ENCODE measurements around the gene DRC1. TPM values are rescaled to one million over a fixed set of nuclear protein-coding genes. Genes with fewer than 3 reads are reported as not detected.

The DRC1 gene
- total and polyA plus RNA-seq, 2 donors (not counting 1 experiment from before 2014, with no cell fraction given), result under 0.01 to 0.10 TPM

- Histone ChIP-seq H3K79me2 (ENCODE audit: control insufficient read depth, insufficient read depth, low read length) (no peaks in the 10 kb centered on the region), H3K27me3 (ENCODE audit: control insufficient read depth, insufficient read depth, low read length) (peaks cover 6% of the 10 kb centered on the region), H4K20me1 (ENCODE audit: control insufficient read depth, extremely low read depth, insufficient read depth, low read length) (no peaks in the 10 kb centered on the region), H3K9me3 (ENCODE audit: control insufficient read depth, insufficient read depth, low read depth, low read length) (no peaks in the 10 kb centered on the region), H3K9ac (ENCODE audit: insufficient read depth, low read length) (no peak overlapping the region), H3K4me3 (replicated peaks in 1 of 4; ENCODE audit: control extremely low read depth in 1 of 4, insufficient read depth in 1 of 4, low read depth in 3 of 4, low read length in 4 of 4) (no peak overlapping the region), H3K4me1 (ENCODE audit: control insufficient read depth, extremely low read depth, insufficient read depth, low read length) (no peaks in the 10 kb centered on the region), H3K4me2 (ENCODE audit: extremely low read depth, insufficient read depth, low read length) (no peak overlapping the region), H3K36me3 (ENCODE audit: control insufficient read depth, insufficient read depth, low read length) (no peaks in the 10 kb centered on the region), H2AFZ (ENCODE audit: low read length) (no peak overlapping the region), H3K27ac (ENCODE audit: insufficient read depth, low read length) (no peak overlapping the region)
- no peak for TF ChIP-seq EZH2 (IDR thresholded peaks at IDR 0.05; ENCODE audit: low read length, missing control alignments)
- no peak for TF ChIP-seq CTCF (conservative IDR thresholded peaks at IDR 0.05 in 1 of 2, IDR thresholded peaks at IDR 0.05 in 1 of 2; ENCODE audit: low read depth in 1 of 2, low read length in 2 of 2)
- peak in 1 of 2 donors; percentile 46 for DNase-seq (ENCODE audit: low read depth in 2 of 2)
Measured at GRCh38 chr2:26491563-26492167, 89.9 kb downstream of the DRC1 start.

GRCh38 chr2:26492749-26493515 is 91.2 kb downstream of the DRC1 start:
- H3K9me3 ChIP-seq (ENCODE audit: control insufficient read depth, insufficient read depth, low read depth, low read length), result no peaks in the 10 kb centered on the region
- no peak overlapping the region for H3K4me2 ChIP-seq (ENCODE audit: extremely low read depth, insufficient read depth, low read length)
- no peak overlapping the region for H3K27ac ChIP-seq (ENCODE audit: insufficient read depth, low read length)
- H3K4me3 ChIP-seq (replicated peaks in 1 of 4; ENCODE audit: control extremely low read depth in 1 of 4, insufficient read depth in 1 of 4, low read depth in 3 of 4, low read length in 4 of 4), result no peak overlapping the region
- no peak overlapping the region for H3K9ac ChIP-seq (ENCODE audit: insufficient read depth, low read length)
- H4K20me1 ChIP-seq (ENCODE audit: control insufficient read depth, extremely low read depth, insufficient read depth, low read length), result no peaks in the 10 kb centered on the region
- H3K79me2 ChIP-seq (ENCODE audit: control insufficient read depth, insufficient read depth, low read length), result no peaks in the 10 kb centered on the region
- H3K4me1 ChIP-seq (ENCODE audit: control insufficient read depth, extremely low read depth, insufficient read depth, low read length), result no peaks in the 10 kb centered on the region
- no peak for DNase-seq (ENCODE audit: low read depth in 2 of 2)
- H2AFZ ChIP-seq (ENCODE audit: low read length), result no peak overlapping the region
- no peaks in the 10 kb centered on the region for H3K36me3 ChIP-seq (ENCODE audit: control insufficient read depth, insufficient read depth, low read length)
- H3K27me3 ChIP-seq (ENCODE audit: control insufficient read depth, insufficient read depth, low read length), result peaks cover 5% of the 10 kb centered on the region
- TF ChIP-seq CTCF (conservative IDR thresholded peaks at IDR 0.05 in 1 of 2, IDR thresholded peaks at IDR 0.05 in 1 of 2; ENCODE audit: low read depth in 1 of 2, low read length in 2 of 2) (no peak), EZH2 (IDR thresholded peaks at IDR 0.05; ENCODE audit: low read length, missing control alignments) (no peak)

DNA sequence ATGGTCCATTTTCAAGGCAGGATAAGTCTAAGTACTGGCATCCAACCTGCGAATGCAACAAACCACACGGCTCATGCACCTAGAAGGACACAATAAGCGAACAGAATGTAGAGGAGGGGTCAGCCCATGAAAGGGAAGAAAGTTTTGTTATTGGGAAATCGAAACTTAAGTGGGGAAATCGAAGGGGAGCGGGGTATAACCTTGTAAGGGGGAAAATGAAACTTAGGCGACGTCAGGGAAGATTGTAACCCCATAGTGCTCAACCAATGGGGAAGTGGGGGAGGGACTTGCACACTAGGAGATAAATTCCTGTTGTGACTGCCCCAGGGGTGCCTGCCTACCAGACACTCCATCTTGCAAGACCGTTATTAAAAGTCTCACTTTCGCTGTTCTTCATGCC is 91.8 kb downstream of the DRC1 start:
- no peak overlapping the region for H2AFZ ChIP-seq (ENCODE audit: low read length)
- no peak overlapping the region for H3K9ac ChIP-seq (ENCODE audit: insufficient read depth, low read length)
- H3K79me2 ChIP-seq (ENCODE audit: control insufficient read depth, insufficient read depth, low read length), result no peaks in the 10 kb centered on the region
- H3K9me3 ChIP-seq (ENCODE audit: control insufficient read depth, insufficient read depth, low read depth, low read length), result no peaks in the 10 kb centered on the region
- no peak for DNase-seq (ENCODE audit: low read depth in 2 of 2)
- no peak overlapping the region for H3K4me3 ChIP-seq (replicated peaks in 1 of 4; ENCODE audit: control extremely low read depth in 1 of 4, insufficient read depth in 1 of 4, low read depth in 3 of 4, low read length in 4 of 4)
- H3K4me2 ChIP-seq (ENCODE audit: extremely low read depth, insufficient read depth, low read length), result no peak overlapping the region
- no peaks in the 10 kb centered on the region for H3K4me1 ChIP-seq (ENCODE audit: control insufficient read depth, extremely low read depth, insufficient read depth, low read length)
- peaks cover 9% of the 10 kb centered on the region for H3K27me3 ChIP-seq (ENCODE audit: control insufficient read depth, insufficient read depth, low read length)
- H3K27ac ChIP-seq (ENCODE audit: insufficient read depth, low read length), result no peak overlapping the region
- no peaks in the 10 kb centered on the region for H3K36me3 ChIP-seq (ENCODE audit: control insufficient read depth, insufficient read depth, low read length)
- H4K20me1 ChIP-seq (ENCODE audit: control insufficient read depth, extremely low read depth, insufficient read depth, low read length), result no peaks in the 10 kb centered on the region
- TF ChIP-seq EZH2 (IDR thresholded peaks at IDR 0.05; ENCODE audit: low read length, missing control alignments) (no peak), CTCF (conservative IDR thresholded peaks at IDR 0.05 in 1 of 2, IDR thresholded peaks at IDR 0.05 in 1 of 2; ENCODE audit: low read depth in 1 of 2, low read length in 2 of 2) (no peak)
